GM20000 (cell line): ENCODE results near the gene KRTCAP2.
A peak's percentile ranks its signal among the peaks of the same experiment; 100 is the strongest.

Source experiments
- DNase-seq: peaks from one replicate; pipeline ENCODE4 v3.0.0; 2012; ENCODE audit warnings: low spot score
- TF ChIP-seq, protein P1 (sequence below): IDR thresholded peaks from 2 replicates; pipeline ENCODE4 v1.5.1; 2012; ENCODE audit warnings: mild to moderate bottlenecking, control low read depth; ENCODE audit errors: extremely low read depth, missing control alignments

KRTCAP2 gene

DNA sequence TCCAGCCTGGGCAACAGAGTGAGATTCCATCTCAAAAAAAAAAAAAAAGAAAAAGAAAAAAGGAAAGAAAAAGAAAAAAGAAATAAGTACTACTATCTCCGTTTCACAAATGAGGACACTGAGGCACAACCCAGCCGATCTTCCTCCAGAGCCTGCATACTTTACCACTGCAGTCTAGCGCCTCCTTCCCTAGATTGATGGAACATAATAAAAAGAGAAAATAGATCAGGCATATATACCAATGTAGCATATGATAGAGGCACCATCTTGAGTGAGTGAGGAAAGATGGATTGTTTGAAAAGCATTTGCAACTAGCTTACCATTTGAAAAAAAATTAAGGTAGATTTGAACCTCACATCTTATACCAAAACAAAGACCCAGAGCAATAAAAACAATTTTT lies 27.6 kb downstream of the KRTCAP2 start:
- TF ChIP-seq, protein P1, sequence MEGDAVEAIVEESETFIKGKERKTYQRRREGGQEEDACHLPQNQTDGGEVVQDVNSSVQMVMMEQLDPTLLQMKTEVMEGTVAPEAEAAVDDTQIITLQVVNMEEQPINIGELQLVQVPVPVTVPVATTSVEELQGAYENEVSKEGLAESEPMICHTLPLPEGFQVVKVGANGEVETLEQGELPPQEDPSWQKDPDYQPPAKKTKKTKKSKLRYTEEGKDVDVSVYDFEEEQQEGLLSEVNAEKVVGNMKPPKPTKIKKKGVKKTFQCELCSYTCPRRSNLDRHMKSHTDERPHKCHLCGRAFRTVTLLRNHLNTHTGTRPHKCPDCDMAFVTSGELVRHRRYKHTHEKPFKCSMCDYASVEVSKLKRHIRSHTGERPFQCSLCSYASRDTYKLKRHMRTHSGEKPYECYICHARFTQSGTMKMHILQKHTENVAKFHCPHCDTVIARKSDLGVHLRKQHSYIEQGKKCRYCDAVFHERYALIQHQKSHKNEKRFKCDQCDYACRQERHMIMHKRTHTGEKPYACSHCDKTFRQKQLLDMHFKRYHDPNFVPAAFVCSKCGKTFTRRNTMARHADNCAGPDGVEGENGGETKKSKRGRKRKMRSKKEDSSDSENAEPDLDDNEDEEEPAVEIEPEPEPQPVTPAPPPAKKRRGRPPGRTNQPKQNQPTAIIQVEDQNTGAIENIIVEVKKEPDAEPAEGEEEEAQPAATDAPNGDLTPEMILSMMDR: no peak

GRCh38 chr1:155141749-155142148 lies 31.4 kb downstream of the KRTCAP2 start:
- TF ChIP-seq, protein P1: no peak
- no peak for DNase-seq

More for the DNA sequence above, 27.6 kb downstream of the KRTCAP2 start:
- DNase-seq: no peak

- no peak for DNase-seq
Measured at GRCh38 chr1:155140630-155140953, 32.5 kb downstream of the KRTCAP2 start.

GRCh38 chr1:155139895-155140629 lies 33.0 kb downstream of the KRTCAP2 start, which contains the start of gene DPM3:
Gene DPM3 (minus strand): TSS chr1:155140531. CDS start chr1:155140240, 291 bp downstream.
- TF ChIP-seq, protein P1: no peak
- DNase-seq: peak; percentile 87

More at GRCh38 chr1:155140630-155140953, 32.5 kb downstream of the KRTCAP2 start:
- TF ChIP-seq, protein P1: no peak

GRCh38 chr1:155137154-155137949 lies 35.8 kb downstream of the KRTCAP2 start:
- no peak for DNase-seq
- TF ChIP-seq, protein P1: no peak

DNA sequence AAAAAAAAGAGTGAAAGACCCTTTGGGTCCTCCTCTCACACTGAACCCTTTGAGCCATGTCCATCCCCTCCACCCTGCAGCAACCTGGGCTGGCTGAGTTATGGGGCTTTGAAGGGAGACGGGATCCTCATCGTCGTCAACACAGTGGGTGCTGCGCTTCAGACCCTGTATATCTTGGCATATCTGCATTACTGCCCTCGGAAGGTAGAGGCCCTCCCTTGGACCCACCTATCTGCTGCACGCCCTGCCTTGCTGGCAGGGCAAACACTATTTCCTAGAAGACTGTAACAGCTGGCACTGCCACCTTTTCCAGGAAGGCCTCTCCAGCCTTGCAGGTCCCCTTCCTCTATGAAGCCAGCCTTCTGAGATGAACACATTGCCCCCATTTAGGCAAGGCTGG lies 36.4 kb downstream of the KRTCAP2 start:
- DNase-seq: peak; percentile 17
- TF ChIP-seq, protein P1: no peak

DNA sequence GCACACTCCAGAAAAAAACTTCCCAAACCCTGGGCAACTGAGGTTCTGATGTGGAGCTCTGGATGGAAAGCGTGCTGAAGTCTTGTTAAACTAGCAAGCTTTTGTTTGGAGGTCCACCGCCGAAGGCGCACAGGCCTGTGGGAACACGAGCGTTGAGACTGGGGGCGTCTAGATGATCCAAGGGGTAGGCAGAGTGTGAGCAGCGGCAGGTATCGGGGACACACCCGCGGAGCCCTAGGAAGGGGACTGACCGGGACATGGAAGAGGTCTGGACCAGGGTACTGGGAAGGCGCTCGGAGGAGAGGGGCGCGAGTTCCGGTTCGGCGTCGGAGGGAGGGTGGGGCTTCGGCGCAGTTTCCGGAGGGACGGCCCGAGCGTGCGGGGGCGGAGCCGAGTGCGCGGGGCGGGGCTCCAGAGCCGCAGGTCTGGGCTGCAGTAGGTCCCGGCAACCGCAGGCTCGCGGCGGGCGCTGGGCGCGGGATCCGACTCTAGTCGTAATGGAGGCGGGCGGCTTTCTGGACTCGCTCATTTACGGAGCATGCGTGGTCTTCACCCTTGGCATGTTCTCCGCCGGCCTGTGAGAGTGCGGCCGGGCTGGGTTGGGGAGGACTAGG lies 37.6 kb downstream of the KRTCAP2 start, which contains the start of gene SLC50A1:
TSS of gene SLC50A1 (plus strand) at position 438 of the 614 bp plus-strand sequence. CDS start at position 498, 60 bp downstream.
- DNase-seq: peak; percentile 96
- TF ChIP-seq, protein P1: no peak
